ENCODE results near the gene YTHDF2. TPM values are rescaled to one million over a fixed set of nuclear protein-coding genes. Genes with fewer than 3 reads are reported as not detected.
"Not testable (repeated sequence)": the region's sequence is repeated elsewhere in the genome, so short reads cannot be mapped to it uniquely, and the experiment has no call there.

The YTHDF2 gene
- total and polyA plus RNA-seq, 8 donors: 9.9 to 50.5 (median 28.0) TPM

DNA sequence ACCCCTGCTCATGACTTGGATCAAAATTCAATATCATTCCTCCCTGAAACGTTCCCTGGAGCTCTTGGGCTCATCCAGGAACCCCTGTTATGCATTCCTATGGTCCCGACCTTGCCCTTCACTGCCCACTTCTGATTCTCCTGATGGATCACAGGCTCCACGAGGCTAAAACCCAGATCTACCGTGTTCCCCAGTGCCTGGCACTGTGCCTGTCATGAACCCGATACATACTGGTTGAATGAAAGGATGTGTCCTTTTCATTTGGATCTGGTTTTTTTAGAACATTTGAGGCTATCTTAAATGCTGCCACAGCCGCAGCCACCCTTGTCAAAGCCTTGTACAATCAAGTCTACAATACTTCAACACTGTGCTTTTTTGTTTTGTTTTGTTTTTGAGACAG is 53.1 kb downstream of the YTHDF2 start:
- TF ChIP-seq, protein P1, sequence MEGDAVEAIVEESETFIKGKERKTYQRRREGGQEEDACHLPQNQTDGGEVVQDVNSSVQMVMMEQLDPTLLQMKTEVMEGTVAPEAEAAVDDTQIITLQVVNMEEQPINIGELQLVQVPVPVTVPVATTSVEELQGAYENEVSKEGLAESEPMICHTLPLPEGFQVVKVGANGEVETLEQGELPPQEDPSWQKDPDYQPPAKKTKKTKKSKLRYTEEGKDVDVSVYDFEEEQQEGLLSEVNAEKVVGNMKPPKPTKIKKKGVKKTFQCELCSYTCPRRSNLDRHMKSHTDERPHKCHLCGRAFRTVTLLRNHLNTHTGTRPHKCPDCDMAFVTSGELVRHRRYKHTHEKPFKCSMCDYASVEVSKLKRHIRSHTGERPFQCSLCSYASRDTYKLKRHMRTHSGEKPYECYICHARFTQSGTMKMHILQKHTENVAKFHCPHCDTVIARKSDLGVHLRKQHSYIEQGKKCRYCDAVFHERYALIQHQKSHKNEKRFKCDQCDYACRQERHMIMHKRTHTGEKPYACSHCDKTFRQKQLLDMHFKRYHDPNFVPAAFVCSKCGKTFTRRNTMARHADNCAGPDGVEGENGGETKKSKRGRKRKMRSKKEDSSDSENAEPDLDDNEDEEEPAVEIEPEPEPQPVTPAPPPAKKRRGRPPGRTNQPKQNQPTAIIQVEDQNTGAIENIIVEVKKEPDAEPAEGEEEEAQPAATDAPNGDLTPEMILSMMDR (IDR thresholded peaks at IDR 0.05): no peak
- TF ChIP-seq EP300 (IDR thresholded peaks at IDR 0.05) (no peak), POLR2AphosphoS5 (IDR thresholded peaks at IDR 0.05) (no peak), POLR2A (IDR thresholded peaks at IDR 0.05) (no peak)
- no peaks in the 10 kb centered on the region for H3K36me3 ChIP-seq
- peaks cover 0 to 10% (median 4%) of the 10 kb centered on the region in 4 donors for H3K4me1 ChIP-seq
- DNase-seq: no peak
- intact Hi-C loops (cut with DNase I; ENCODE audit: low total_unique reads): no loop called here
- H3K4me3 ChIP-seq: no peak overlapping the region
- 72 to 83% (median 82%) methylated on average over 6 of the region's 6 CpGs for WGBS, 5 donors
- no peaks in the 10 kb centered on the region for H3K9me3 ChIP-seq
- no peak overlapping the region for H3K27ac ChIP-seq
- H3K27me3 ChIP-seq: peaks cover 0 to under 1% (median 0%) of the 10 kb centered on the region in 3 donors

DNA sequence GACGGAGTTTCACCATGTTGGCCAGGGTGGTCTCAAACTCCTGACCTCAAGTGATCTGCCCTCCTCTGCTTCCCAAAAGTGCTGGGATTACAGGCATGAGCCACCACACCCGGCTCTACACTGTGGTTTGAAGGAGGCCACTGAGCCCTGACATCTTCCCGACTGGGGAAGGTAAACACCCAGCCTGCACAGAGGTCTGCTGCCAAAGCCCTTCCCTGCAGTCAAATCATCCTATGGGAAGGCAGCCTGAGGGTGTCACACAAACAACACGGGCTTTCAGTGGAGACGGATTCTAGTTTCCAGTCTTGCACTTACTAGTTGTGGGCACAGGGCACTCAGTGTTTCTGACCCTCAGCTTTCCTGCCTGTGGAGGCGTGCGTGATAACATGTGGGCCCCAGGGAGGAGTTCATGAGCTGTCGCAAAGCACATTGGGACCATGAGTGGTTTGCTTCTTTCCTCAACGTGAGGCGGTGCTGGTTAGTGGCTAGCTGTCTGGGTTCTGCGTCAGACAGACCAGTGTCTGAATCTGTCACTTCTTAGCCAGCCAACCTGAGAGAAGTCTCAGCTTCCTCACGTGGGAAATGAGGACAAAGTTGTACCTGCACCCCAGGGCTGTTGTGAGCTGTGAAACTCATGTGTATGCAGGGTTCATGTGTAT is 53.8 kb downstream of the YTHDF2 start:
- Histone ChIP-seq H3K9me3 (no peaks in the 10 kb centered on the region), H3K4me1 (peaks cover 0 to 3% (median under 1%) of the 10 kb centered on the region in 4 donors), H3K4me3 (no peak overlapping the region), H3K36me3 (no peaks in the 10 kb centered on the region), H3K27ac (no peak overlapping the region), H3K27me3 (peaks cover 0 to 5% (median 0%) of the 10 kb centered on the region in 3 donors)
- TF ChIP-seq POLR2A (IDR thresholded peaks at IDR 0.05) (no peak), POLR2AphosphoS5 (IDR thresholded peaks at IDR 0.05) (no peak), EP300 (IDR thresholded peaks at IDR 0.05) (no peak)
- TF ChIP-seq, protein P1 (IDR thresholded peaks at IDR 0.05): no peak
- WGBS, 5 donors: 37 to 55% (median 45%) methylated on average over 10 to 12 of the region's 12 CpGs
- peak in 1 of 2 donors; percentile 31 for DNase-seq
- intact Hi-C loops (cut with DNase I; ENCODE audit: low total_unique reads): no loop called here

DNA sequence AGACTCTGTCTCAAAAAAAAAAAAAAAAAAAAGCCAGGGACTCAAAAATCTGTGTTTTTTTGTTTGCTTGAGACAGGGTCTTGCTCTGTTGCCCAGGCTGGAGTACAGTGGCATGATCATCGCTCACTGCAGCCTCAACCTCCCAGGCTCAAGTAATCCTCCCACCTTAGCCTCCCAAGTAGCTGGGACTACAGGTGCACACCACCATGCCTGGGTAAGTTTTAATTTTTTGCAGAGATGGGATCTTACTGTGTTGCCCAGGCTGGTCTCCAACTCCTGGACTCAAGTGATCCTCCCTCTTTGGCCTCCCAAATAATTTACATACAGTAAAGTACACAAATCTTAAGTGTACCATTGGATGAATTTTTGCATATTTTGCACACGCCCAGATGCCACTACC is 55.2 kb downstream of the YTHDF2 start:
- H3K27me3 ChIP-seq: peaks cover 0 to 14% (median 0%) of the 10 kb centered on the region in 3 donors
- intact Hi-C loops (cut with DNase I; ENCODE audit: low total_unique reads); H3K36me3 ChIP-seq; H3K4me3 ChIP-seq; DNase-seq; H3K9me3 ChIP-seq; H3K27ac ChIP-seq; H3K4me1 ChIP-seq: not testable (repeated sequence)
- WGBS, 5 donors: 88 to 98% (median 93%) methylated on average over 2 of the region's 2 CpGs

DNA sequence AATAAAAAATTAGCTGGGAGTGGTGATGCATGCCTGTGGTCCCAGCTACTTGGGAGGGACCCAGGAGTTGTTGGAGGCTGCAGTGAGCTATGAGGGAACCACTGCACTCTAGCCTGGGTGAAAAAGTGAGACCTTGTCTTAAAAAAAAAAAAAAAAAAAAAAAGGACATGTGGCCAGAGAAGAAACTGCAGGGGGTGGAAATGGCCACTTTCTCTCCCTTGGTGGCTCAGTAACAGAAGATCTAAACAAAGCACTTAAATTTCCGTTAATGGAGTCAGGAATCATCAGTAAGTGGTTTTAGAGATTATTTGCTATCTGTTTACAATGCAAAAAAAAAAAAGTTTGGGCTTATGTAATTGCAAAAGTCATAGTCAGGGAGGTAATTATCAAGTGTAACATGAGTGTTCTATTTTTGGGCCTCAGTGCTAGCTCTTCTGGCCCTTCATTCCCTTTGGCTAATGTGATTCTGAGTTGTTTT is 55.9 kb downstream of the YTHDF2 start:
- no peak for DNase-seq
- intact Hi-C loops (cut with DNase I; ENCODE audit: low total_unique reads): no loop called here
- no peak overlapping the region for H3K27ac ChIP-seq
- TF ChIP-seq EP300 (IDR thresholded peaks at IDR 0.05): no peak
- TF ChIP-seq POLR2A (IDR thresholded peaks at IDR 0.05): no peak
- TF ChIP-seq, protein P1 (IDR thresholded peaks at IDR 0.05): peak in 1 of 7 experiments; percentile 9
- no peak for TF ChIP-seq POLR2AphosphoS5 (IDR thresholded peaks at IDR 0.05)
- WGBS, 5 donors: 59 to 73% (median 67%) methylated on average over 1 of the region's 1 CpG
- H3K27me3 ChIP-seq: peaks cover 0 to 14% (median 0%) of the 10 kb centered on the region in 3 donors
- no peak overlapping the region for H3K4me3 ChIP-seq
- H3K36me3 ChIP-seq: no peaks in the 10 kb centered on the region
- no peaks in the 10 kb centered on the region for H3K4me1 ChIP-seq
- H3K9me3 ChIP-seq: no peaks in the 10 kb centered on the region

DNA sequence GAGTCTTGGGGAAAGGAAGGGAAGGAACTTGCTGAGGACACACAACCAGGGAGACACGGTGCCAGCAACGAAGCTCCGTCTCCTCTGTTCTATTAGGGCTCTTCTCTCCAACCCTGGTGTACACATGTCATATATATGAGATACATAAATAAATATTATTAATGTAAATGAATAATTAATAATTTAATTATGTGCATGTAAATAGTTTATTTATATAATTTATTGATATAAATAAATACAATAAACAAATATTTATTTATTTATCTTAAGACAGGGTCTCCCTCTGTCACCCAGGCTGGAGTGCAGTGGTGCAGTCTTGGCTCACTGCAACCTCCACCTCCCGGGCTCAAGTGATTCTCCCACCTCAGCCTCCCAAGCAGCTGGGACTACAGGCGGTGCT is 57.8 kb downstream of the YTHDF2 start:
- intact Hi-C loops (cut with DNase I; ENCODE audit: low total_unique reads); H3K9me3 ChIP-seq: not testable (repeated sequence)
- WGBS, 5 donors: 88 to 95% (median 94%) methylated on average over 5 of the region's 5 CpGs

More for the DNA sequence above, 57.8 kb downstream of the YTHDF2 start:
- H3K27ac ChIP-seq, DNase-seq, H3K36me3 ChIP-seq, H3K4me1 ChIP-seq, H3K4me3 ChIP-seq: not testable (repeated sequence)
- peaks cover 0 to 16% (median 0%) of the 10 kb centered on the region in 3 donors for H3K27me3 ChIP-seq
